K562 (cell line): Measurements from ENCODE around the gene ZCCHC14. TPM values are rescaled to one million over a fixed set of nuclear protein-coding genes. Genes with fewer than 3 reads are reported as not detected.

ENCODE experiments used
- KLF10 ChIP-seq: fragments of 250-450 bp; sonication (Bioruptor Pico); IDR thresholded peaks from 2 replicates; pipeline ENCODE4 v1.6.1; 2021; ENCODE audit warnings: matching md5 sums
- LARP7 ChIP-seq: fragments of 450-650 bp; IDR thresholded peaks from 2 replicates; pipeline ENCODE4 v1.6.1; 2016
- NR3C1 ChIP-seq: sonication (generic); formaldehyde crosslinking; IDR thresholded peaks from 2 replicates; pipeline ENCODE4 v1.8.1; 2022; ENCODE audit warnings: missing genetic modification reagents
- ZNF408 ChIP-seq: fragments of 250-450 bp; sonication (Bioruptor Pico); IDR thresholded peaks from 2 replicates; pipeline ENCODE4 v1.4.0; 2020; ENCODE audit warnings: low read depth, mild to moderate bottlenecking, moderate library complexity
- ZNF766 ChIP-seq: fragments of 200-800 bp; sonication (Bioruptor generic); conservative IDR thresholded peaks from 2 replicates; pipeline ENCODE4 v1.6.1; 2016; ENCODE audit warnings: missing genetic modification characterization, missing compliant biosample characterization
- polyA plus RNA-seq, 8 experiments: library from polyadenylated mRNA; depleted of rRNA in 4 of 8; stranded (reverse) in 5 of 8; unstranded in 3 of 8; fragments of >200 nt; fragmentation: Nextera tagmentation in 2 of 8; fragmentation: Illumina TruSeq in 1 of 8; extraction: Ambion mirVana in 2 of 8; extraction: Trizol in 1 of 8; gene quantifications; 2 replicates each; pipeline versions ENCODE4 v1.2.1 to v1.2.3, GENCODE V29; 2011 to 2014; ENCODE audit warnings: inconsistent platforms in 1 of 8, missing spikeins in 1 of 8
- total RNA-seq, 7 experiments: library from RNA; depleted of rRNA in 6 of 7; stranded (reverse); fragments of >200 nt in 6 of 7; fragmentation: Illumina TruSeq in 2 of 7; extraction: Trizol in 2 of 7; gene quantifications; 2 replicates each; pipeline versions ENCODE4 v1.2.1 to v1.2.3, GENCODE V29; 2011 to 2021; ENCODE audit warnings: low replicate concordance in 1 of 7
- TF ChIP-seq, protein P1 (sequence below): fragments of 250-450 bp; sonication (Bioruptor Pico); IDR thresholded peaks from 2 replicates; pipeline ENCODE4 v1.8.0; 2021; ENCODE audit warnings: moderate library complexity, mild to moderate bottlenecking, inconsistent platforms
- TF ChIP-seq, protein P2 (sequence below): fragments of 200-600 bp; sonication (generic); IDR thresholded peaks from one replicate; pipeline ENCODE4 v1.6.1; 2012; ENCODE audit warnings: mild to moderate bottlenecking, low read depth, low read length, inconsistent platforms
- TF ChIP-seq, protein P3 (sequence below): fragments of 450-650 bp; IDR thresholded peaks from 2 replicates; pipeline ENCODE4 v1.6.1; 2018; ENCODE audit not compliant: partially characterized antibody

The ZCCHC14 gene
- total and polyA plus RNA-seq, 9 of the 15 experiments (the other 6 are each of a cell fraction or from before 2014, with no cell fraction given) = 1.5 to 12.4 (median 2.9) TPM

DNA sequence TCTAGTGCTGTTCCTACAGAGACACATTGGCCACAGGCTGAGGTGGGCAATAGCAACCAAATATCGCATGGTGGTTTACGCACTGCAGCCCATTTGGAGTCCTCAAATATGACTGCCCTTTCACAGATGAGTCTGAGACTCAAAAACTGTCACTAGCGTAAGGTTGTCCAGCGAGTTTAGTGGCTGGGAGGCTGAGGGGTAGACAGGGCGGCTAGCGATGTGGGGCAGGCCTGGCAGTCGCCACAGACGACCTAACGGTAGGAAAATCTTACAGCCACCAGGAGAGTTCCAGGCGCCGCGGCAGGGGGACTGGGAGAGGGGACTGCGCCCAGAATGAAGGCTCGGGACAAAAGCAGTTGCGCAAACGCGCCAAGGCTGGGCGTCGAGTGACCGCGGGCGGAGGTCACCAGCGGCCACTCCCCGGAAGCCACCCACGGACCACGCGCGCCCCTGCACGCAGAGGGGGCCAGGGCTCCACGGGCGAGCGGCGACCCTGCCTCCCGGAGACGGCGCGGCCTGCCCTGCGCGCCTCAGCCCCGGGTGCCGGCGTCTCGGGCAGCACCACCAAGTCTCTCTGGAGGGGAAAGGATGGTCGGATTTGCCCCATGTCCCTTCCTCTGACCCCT, 101.4 kb downstream of the ZCCHC14 start (continued):
- TF ChIP-seq KLF10 (CRISPR knock-in tag) (no peak), NR3C1 (CRISPR knock-in tag) (no peak), ZNF408 (CRISPR knock-in tag) (no peak), LARP7 (no peak), ZNF766 (CRISPR knock-in tag) (peak; percentile 35; the same call in 1 of the 2 replicates)
- TF ChIP-seq, protein P1, sequence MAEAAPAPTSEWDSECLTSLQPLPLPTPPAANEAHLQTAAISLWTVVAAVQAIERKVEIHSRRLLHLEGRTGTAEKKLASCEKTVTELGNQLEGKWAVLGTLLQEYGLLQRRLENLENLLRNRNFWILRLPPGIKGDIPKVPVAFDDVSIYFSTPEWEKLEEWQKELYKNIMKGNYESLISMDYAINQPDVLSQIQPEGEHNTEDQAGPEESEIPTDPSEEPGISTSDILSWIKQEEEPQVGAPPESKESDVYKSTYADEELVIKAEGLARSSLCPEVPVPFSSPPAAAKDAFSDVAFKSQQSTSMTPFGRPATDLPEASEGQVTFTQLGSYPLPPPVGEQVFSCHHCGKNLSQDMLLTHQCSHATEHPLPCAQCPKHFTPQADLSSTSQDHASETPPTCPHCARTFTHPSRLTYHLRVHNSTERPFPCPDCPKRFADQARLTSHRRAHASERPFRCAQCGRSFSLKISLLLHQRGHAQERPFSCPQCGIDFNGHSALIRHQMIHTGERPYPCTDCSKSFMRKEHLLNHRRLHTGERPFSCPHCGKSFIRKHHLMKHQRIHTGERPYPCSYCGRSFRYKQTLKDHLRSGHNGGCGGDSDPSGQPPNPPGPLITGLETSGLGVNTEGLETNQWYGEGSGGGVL (CRISPR knock-in tag) = no peak
- TF ChIP-seq, protein P2, sequence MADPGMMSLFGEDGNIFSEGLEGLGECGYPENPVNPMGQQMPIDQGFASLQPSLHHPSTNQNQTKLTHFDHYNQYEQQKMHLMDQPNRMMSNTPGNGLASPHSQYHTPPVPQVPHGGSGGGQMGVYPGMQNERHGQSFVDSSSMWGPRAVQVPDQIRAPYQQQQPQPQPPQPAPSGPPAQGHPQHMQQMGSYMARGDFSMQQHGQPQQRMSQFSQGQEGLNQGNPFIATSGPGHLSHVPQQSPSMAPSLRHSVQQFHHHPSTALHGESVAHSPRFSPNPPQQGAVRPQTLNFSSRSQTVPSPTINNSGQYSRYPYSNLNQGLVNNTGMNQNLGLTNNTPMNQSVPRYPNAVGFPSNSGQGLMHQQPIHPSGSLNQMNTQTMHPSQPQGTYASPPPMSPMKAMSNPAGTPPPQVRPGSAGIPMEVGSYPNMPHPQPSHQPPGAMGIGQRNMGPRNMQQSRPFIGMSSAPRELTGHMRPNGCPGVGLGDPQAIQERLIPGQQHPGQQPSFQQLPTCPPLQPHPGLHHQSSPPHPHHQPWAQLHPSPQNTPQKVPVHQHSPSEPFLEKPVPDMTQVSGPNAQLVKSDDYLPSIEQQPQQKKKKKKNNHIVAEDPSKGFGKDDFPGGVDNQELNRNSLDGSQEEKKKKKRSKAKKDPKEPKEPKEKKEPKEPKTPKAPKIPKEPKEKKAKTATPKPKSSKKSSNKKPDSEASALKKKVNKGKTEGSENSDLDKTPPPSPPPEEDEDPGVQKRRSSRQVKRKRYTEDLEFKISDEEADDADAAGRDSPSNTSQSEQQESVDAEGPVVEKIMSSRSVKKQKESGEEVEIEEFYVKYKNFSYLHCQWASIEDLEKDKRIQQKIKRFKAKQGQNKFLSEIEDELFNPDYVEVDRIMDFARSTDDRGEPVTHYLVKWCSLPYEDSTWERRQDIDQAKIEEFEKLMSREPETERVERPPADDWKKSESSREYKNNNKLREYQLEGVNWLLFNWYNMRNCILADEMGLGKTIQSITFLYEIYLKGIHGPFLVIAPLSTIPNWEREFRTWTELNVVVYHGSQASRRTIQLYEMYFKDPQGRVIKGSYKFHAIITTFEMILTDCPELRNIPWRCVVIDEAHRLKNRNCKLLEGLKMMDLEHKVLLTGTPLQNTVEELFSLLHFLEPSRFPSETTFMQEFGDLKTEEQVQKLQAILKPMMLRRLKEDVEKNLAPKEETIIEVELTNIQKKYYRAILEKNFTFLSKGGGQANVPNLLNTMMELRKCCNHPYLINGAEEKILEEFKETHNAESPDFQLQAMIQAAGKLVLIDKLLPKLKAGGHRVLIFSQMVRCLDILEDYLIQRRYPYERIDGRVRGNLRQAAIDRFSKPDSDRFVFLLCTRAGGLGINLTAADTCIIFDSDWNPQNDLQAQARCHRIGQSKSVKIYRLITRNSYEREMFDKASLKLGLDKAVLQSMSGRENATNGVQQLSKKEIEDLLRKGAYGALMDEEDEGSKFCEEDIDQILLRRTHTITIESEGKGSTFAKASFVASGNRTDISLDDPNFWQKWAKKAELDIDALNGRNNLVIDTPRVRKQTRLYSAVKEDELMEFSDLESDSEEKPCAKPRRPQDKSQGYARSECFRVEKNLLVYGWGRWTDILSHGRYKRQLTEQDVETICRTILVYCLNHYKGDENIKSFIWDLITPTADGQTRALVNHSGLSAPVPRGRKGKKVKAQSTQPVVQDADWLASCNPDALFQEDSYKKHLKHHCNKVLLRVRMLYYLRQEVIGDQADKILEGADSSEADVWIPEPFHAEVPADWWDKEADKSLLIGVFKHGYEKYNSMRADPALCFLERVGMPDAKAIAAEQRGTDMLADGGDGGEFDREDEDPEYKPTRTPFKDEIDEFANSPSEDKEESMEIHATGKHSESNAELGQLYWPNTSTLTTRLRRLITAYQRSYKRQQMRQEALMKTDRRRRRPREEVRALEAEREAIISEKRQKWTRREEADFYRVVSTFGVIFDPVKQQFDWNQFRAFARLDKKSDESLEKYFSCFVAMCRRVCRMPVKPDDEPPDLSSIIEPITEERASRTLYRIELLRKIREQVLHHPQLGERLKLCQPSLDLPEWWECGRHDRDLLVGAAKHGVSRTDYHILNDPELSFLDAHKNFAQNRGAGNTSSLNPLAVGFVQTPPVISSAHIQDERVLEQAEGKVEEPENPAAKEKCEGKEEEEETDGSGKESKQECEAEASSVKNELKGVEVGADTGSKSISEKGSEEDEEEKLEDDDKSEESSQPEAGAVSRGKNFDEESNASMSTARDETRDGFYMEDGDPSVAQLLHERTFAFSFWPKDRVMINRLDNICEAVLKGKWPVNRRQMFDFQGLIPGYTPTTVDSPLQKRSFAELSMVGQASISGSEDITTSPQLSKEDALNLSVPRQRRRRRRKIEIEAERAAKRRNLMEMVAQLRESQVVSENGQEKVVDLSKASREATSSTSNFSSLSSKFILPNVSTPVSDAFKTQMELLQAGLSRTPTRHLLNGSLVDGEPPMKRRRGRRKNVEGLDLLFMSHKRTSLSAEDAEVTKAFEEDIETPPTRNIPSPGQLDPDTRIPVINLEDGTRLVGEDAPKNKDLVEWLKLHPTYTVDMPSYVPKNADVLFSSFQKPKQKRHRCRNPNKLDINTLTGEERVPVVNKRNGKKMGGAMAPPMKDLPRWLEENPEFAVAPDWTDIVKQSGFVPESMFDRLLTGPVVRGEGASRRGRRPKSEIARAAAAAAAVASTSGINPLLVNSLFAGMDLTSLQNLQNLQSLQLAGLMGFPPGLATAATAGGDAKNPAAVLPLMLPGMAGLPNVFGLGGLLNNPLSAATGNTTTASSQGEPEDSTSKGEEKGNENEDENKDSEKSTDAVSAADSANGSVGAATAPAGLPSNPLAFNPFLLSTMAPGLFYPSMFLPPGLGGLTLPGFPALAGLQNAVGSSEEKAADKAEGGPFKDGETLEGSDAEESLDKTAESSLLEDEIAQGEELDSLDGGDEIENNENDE = no peak
- TF ChIP-seq, protein P3, sequence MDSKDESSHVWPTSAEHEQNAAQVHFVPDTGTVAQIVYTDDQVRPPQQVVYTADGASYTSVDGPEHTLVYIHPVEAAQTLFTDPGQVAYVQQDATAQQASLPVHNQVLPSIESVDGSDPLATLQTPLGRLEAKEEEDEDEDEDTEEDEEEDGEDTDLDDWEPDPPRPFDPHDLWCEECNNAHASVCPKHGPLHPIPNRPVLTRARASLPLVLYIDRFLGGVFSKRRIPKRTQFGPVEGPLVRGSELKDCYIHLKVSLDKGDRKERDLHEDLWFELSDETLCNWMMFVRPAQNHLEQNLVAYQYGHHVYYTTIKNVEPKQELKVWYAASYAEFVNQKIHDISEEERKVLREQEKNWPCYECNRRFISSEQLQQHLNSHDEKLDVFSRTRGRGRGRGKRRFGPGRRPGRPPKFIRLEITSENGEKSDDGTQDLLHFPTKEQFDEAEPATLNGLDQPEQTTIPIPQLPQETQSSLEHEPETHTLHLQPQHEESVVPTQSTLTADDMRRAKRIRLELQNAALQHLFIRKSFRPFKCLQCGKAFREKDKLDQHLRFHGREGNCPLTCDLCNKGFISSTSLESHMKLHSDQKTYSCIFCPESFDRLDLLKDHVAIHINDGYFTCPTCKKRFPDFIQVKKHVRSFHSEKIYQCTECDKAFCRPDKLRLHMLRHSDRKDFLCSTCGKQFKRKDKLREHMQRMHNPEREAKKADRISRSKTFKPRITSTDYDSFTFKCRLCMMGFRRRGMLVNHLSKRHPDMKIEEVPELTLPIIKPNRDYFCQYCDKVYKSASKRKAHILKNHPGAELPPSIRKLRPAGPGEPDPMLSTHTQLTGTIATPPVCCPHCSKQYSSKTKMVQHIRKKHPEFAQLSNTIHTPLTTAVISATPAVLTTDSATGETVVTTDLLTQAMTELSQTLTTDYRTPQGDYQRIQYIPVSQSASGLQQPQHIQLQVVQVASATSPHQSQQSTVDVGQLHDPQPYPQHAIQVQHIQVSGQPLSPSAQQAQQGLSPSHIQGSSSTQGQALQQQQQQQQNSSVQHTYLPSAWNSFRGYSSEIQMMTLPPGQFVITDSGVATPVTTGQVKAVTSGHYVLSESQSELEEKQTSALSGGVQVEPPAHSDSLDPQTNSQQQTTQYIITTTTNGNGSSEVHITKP = no peak
